GM08714 (cell line): ENCODE data around the gene HEY2.
A peak's percentile ranks its signal among the peaks of the same experiment; 100 is the strongest.

ENCODE experiments used
- H3K4me3 ChIP-seq: fragments of 200-500 bp; sonication (Bioruptor generic); 2 replicates; pipeline ENCODE4 v1.5.1; 2014; ENCODE audit warnings: mild to moderate bottlenecking, low read length, inconsistent platforms
- ZNF274 ChIP-seq: IDR thresholded peaks from 2 replicates; pipeline ENCODE4 v1.6.1; 2012; ENCODE audit warnings: mild to moderate bottlenecking, low read depth, low read length

The HEY2 gene

GRCh38 chr6:125749865-125750691 lies 646 bp downstream of the HEY2 start:
- peak overlapping the region; percentile 80 for H3K4me3 ChIP-seq
- no peak for TF ChIP-seq ZNF274

GRCh38 chr6:125750692-125751333 lies 1.4 kb downstream of the HEY2 start:
- peak overlapping the region; percentile 80; the same call in 1 of the 2 replicates for H3K4me3 ChIP-seq
- no peak for TF ChIP-seq ZNF274

- TF ChIP-seq ZNF274 = no peak
- no peak overlapping the region; the same call in 1 of the 2 replicates for H3K4me3 ChIP-seq
Observed at GRCh38 chr6:125751334-125751916, 2.0 kb downstream of the HEY2 start.

DNA sequence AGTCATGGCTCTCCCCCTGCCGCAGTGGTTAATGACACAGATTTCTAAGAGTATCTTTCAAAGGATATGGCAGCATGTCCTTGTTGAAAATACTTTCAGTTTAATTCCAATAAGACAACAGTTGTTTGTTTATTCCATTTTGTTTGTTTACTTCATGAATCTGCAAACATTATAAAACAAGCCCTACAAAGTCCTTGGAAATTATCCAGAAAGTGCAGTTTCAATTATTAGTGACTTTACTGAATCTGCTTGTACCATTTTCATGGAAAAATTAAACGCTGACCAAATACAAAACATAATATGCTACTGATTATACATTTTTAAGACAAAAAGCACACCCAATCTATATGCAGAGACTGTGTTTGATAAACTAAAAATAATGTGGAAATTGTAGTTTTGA lies 3.3 kb downstream of the HEY2 start:
- TF ChIP-seq ZNF274 = no peak
- no peak overlapping the region for H3K4me3 ChIP-seq

GRCh38 chr6:125753218-125753936 lies 3.9 kb downstream of the HEY2 start:
- no peak overlapping the region for H3K4me3 ChIP-seq
- no peak for TF ChIP-seq ZNF274

DNA sequence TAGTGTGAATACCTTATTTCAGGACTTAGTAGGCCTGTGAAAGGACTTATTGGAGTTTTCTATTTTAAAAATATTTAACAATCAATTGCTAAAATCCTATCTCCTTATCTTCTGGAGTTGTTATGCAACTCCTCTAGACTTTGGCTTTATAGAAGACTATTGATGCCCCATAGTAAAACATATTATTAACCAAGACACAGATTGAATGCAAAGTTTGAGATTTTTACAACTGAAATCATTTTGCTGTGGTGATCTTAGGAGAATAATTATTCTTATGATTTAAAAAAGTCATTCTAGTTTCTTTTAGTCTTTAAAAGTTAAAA lies 4.5 kb downstream of the HEY2 start:
- no peak for TF ChIP-seq ZNF274
- H3K4me3 ChIP-seq = no peak overlapping the region

DNA sequence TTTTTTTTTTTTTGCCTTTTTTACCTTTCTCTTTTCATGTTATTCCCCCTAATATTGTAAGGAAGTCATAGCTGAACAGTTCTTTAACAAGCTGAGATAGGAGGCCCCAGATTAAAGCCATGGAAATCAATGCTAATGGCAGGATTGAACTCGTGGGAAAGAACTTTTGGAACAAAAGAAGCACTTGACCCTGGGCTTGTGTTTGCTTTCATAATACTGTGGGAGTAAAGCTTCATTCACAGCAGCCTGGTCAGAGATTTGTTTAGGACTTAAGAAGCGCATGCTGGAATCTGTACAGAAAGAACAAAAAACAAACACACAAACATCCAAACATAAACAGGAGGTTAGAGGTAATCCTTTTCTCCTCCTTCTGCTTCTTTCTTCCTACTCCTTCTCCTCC lies 5.1 kb downstream of the HEY2 start:
- no peak overlapping the region for H3K4me3 ChIP-seq
- no peak for TF ChIP-seq ZNF274

- TF ChIP-seq ZNF274 = no peak
- no peak overlapping the region for H3K4me3 ChIP-seq
Observed at GRCh38 chr6:125759184-125759902, 9.9 kb downstream of the HEY2 start.

GRCh38 chr6:125759959-125760457 lies 10.6 kb downstream of the HEY2 start:
- TF ChIP-seq ZNF274 = no peak
- no peak overlapping the region for H3K4me3 ChIP-seq

GRCh38 chr6:125764121-125764671 lies 14.8 kb downstream of the HEY2 start:
- H3K4me3 ChIP-seq = no peak overlapping the region
- TF ChIP-seq ZNF274 = no peak

DNA sequence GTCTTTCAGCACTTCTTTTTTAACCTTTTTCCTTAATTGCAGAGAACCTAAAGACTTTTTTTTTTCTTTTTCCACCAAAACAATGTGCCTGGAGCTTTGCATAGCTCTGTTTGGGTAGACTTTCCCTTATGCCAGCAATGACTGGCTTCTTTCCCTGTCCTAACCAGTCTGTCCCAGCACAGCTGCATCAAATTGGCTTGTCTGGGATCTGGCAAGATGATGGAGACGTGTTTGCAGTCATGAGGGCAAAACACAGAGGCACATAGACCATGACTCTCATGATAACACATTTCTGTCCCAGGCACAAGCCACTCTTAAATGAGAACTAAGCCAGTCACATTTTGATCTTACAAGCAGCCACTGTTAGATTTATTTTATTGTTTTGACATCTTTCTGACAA lies 16.5 kb downstream of the HEY2 start:
- no peak for TF ChIP-seq ZNF274
- no peak overlapping the region for H3K4me3 ChIP-seq

DNA sequence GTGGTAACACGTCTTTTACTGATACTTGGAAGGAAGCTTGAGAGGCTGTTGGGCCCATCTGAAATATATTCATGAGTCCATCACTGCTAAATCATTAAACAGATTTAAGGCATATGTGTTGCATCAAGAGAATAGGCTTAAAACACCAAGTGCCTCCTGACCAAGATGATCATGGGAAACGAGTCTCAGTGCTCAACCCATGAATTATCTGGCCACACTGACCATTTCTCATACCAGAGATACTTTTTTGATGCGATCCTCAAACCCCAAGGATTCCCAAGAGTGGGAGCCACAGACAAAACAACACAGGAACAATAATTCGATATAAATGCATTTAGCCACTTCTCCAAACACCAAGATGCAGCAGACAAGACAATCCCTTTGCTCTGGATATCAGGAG lies 17.2 kb downstream of the HEY2 start:
- no peak for TF ChIP-seq ZNF274
- H3K4me3 ChIP-seq = no peak overlapping the region

GRCh38 chr6:125769147-125769783 lies 19.8 kb downstream of the HEY2 start:
- no peak overlapping the region for H3K4me3 ChIP-seq
- no peak for TF ChIP-seq ZNF274
